ENCODE measurements around the gene MYH7.
"Not testable (repeated sequence)": the region's sequence is repeated elsewhere in the genome, so short reads cannot be mapped to it uniquely, and the experiment has no call there.

MYH7 gene

DNA sequence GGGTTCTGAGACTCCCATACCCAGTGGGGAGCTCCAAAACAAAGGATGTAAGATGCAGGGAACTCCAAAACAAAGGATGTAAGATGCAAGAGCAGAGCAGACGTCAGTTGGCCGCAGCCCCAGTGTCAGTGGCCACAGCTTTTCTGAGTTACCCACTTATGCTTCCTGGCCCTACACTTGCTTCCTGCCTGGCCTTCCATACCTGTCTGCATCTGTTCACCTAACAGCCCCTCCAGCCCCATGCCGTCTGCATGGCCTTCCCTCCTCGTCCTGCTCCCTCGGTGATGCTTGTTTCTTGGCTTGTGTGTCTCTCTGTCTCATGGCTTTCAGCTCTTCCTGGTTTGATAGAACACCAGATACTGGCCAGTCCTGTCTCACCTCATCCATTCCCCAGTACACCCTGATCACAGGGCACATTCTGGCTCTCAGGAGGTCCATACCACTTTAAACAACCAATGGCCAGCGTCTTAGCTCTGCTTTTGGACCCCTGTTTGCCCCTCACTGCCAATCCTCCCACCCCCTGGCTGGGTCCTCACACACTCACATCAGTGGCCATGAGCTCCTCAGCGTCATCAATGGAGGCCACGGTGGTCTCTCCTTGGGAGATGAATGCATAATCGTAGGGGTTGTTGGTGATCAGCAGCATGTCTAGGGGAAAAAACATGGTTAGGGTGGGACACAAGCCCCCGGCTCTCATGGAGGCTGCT is 5.3 kb downstream of the MYH7 start:
- DNase-seq, result no peak

DNA sequence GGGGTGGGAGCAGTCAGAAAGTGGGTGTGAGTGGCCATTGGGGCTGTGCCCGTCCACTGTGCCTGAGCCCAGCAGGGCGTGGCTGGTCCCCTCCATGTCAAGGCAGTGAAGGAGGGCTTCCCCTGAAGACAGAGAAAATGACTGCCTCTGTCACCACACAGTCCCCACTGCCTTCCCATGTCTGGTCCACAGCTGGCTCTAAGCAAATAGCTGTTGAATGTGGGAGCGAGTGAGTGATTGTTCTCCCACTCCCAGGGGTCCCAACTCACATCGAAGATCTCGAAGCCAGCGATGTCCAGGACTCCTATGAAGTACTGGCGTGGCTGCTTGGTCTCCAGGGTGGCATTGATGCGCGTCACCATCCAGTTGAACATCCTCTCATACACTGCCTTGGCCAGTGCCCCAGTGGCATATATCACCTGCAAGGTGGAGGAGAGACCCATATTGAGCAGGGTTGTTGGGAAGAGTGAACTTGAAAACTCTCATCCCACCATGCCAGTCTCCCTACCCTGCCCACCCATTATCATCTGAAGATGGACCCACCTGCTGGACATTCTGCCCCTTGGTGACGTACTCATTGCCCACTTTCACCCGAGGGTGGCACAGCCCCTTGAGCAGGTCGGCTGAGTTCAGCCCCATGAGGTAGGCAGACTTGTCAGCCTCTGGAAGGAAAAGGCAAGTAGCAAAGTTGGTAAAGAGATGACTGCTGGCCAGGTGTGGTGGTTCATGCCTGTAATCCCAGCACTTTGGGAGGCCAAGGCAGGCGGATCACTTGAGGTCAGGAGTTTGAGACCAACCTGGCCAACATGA is 6.6 kb downstream of the MYH7 start:
- DNase-seq, result no peak

DNA sequence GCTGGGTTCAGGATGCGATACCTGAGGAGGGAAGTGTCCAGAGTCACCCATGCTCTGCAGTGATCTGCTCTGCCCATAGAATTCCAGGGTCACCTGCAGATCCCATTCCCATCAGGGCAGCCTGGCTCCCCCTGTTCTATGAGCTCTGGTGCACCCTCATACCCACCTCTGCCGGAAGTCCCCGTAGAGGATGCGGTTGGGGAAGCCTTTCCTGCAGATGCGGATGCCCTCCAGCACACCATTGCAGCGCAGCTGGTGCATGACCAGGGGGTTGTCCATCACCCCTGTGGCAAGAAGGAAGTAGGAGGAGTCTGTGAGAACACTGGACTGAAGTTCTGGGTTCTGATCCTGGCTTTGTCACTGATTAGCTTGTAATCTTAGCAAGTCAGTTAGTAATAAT is 9.7 kb downstream of the MYH7 start:
- not testable (repeated sequence) for DNase-seq

- no peak for DNase-seq
Observed at GRCh38 chr14:23425169-23425568, 10.3 kb downstream of the MYH7 start.

DNA sequence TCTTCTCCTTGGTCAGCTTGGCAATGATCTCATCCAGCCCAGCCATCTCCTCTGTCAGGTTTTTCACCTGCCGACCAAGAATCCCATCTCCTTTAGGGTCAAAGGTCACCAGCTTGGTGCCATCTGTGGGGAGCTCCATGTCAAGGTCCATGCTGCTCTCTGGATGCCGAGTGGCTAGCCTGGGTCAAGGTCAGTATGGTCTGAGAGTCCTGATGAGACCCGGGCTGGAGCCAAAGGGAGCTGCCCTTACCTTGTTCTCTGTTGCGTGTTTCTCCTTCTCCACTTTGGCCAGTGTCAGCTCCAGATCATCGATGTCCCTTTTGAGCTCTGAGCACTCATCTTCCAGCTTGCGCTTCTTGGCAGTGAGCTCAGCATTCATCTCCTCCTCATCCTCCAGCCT is 11.8 kb downstream of the MYH7 start:
- no peak for DNase-seq

DNA sequence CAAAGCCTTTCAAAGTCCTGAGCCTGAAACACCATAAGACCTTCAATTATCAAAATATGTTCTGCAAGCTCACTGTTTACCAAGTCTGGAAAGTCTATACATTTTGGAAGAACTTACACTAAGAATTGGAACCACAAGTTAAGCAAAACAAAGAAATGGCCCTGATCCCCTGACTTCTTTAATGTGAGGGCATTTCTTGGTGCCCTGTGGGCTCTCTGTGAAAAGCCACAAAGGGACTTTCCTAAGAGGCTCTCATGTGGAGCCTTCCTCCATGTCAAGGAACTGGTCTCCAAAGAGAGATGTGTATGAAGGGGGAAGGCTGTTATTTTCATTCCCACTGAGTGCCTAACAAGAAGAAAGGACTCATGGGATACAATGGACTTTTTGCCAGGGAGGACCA is 13.9 kb downstream of the MYH7 start:
- no peak for DNase-seq

DNA sequence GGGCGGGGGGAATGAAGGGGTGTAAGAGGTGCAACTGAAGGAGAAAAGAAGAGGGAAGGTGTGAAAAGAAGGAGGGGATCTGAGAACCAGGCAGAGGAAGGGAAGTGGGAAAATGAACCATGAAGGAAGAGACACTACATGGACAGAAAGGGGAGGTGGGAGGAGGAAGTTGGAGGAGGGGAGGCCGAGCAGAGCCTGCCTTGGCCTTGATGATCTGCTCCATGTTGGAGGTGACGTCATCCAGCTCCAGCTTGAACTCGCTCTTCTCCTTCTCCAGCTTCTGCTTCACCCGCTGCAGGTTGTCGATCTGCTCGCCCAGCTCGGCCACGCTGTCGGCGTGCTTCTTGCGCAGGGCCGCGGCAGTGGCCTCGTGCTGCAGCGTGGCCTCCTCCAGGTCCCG is 15.8 kb downstream of the MYH7 start:
- DNase-seq, result not testable (repeated sequence)

DNA sequence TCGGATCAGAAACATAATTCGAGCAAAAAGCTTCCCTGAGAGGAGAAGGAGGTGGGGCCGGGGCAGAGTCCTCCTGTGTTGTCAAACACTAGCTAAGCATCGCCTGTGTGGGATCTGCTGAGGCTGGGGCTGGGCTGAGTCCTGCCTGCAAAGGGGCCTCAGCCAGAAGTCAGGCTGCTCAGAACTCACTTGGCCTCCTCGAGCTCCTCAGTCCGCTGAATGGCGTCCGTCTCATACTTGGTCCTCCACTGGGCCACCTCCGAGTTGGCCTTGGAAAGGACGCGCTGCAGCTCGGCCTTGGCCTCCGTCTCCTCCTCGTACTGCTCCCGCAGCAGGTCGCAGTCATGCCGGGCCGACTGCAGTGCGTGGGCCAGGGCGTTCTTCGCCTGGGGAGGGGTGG is 17.4 kb downstream of the MYH7 start:
- DNase-seq, result no peak

- DNase-seq, result not testable (repeated sequence)
Observed at GRCh38 chr14:23417269-23417668, 18.2 kb downstream of the MYH7 start.

DNA sequence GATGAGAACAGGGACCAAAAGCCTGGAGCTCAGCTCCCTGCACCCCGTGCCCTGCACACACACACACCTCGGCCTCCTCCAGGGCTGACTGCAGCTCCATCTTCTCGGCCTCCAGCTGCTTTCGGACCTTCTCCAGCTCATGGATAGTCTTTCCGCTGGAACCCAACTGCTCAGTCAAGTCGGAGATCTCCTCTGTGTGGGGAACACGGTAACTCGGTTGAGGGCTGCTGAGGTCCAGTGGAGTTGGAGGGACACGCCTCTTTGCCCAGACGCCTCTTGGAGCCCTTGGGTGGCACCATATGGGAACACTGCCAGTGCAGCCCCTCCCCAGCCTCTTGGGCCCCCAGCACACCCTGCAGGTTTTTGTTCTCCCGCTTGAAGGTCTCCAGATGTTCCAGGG is 18.7 kb downstream of the MYH7 start:
- no peak for DNase-seq

GRCh38 chr14:23415821-23416778 is 19.4 kb downstream of the MYH7 start:
- no peak for DNase-seq

GRCh38 chr14:23414906-23415820 is 20.3 kb downstream of the MYH7 start:
- DNase-seq, result no peak

- no peak for DNase-seq
Observed at GRCh38 chr14:23414254-23414653, 21.2 kb downstream of the MYH7 start.

DNA sequence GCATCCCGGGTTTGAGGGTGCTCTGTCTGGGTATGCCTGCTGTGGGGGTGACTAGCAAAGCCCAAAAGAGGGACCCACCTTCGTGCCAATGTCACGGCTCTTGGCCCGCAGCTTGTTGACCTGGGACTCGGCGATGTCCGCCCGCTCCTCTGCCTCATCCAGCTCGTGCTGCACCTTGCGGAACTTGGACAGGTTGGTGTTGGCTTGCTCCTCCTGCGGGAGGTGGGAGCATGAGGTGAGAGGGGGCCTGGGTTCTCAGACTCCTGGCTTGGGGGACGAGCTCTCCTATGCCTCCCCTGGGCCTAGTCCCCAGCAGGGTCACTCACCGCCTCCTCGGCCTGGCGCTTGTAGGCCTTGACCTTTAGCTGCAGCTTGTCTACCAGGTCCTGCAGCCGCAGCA is 21.8 kb downstream of the MYH7 start:
- DNase-seq, result no peak

DNA sequence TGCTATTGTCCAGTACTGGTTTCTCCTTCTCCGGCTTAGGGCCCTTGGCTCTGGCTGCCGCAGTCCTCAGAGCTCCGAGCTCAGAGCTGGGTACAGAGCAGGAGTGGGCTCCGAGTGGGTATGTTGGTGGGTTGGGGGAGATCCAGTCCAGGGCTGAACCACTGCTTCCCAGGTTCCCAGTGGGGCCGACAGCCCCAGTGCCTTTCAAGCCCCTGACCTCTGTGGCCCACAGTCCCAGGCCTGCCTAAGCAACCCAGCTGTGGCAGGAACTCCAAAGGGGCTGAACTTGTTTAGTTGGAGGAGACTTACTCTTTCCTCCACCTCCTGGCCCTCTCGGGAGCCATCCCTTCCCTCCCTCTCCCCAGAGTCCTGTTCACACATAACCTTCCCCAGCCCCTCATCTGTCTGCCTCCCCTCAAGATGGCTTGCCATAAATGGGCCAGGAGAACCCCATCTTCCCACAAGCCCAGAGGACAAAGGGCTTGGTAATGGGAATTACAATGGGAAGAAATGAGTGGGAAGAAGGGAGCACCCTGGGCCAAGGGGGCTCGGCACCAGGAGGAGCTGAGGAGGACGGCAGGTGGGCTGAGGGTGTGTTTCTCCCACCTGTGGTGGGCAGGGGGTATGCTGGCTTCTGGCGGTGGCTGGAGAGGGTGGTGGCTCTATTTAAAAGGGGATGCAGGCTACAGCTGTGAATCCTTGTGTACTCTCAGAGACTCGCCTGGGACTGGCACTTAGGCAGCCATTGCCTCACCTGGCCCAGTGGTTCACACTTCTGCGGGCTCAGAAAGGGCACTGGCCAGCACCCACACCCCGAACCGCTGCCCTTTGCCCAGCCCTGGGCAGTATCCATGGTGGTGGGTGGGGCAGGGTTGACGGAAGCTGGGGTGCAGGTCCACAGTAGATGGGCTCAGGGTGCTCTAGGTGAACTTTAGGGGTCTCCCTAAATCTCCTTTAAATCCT is 23.6 kb downstream of the MYH7 start:
- DNase-seq, result no peak

GRCh38 chr14:23409966-23410635 is 25.4 kb downstream of the MYH7 start:
- DNase-seq, result no peak

GRCh38 chr14:23409475-23409874 is 26.0 kb downstream of the MYH7 start:
- no peak for DNase-seq

DNA sequence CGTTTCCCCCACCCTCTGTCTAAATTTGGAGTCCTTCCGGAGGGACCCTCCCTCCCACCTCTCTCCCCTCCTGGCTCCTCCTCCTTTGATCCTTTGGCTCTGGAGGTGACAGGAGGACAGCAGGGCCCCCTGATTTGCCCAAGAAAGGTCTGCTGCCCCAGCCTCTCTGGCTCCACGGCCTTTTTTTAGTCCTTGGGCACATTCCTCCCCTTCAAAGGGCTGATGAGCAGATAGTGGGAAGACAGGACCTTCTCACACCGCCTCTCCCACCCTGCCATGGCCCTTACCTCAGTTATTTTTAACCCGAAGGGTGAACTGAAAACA is 27.2 kb downstream of the MYH7 start:
- no peak for DNase-seq

- no peak for DNase-seq
Observed at GRCh38 chr14:23407516-23408306, 27.7 kb downstream of the MYH7 start, which contains the start of gene MYH6. Gene MYH6 (minus strand): TSS chr14:23408273. CDS start chr14:23407223, 1,050 bp downstream.
